ENCODE results near the gene DYNC2I2.
"Not testable (repeated sequence)": the region's sequence is repeated elsewhere in the genome, so short reads cannot be mapped to it uniquely, and the experiment has no call there.

Gene DYNC2I2

GRCh38 chr9:128656416-128657343 is at the start of gene DYNC2I2:
Gene DYNC2I2, minus strand, starts transcription at chr9:128656847. Its CDS starts 121 bp downstream, at chr9:128656726.
- peak; percentile 92 for DNase-seq

GRCh38 chr9:128706045-128706444 is 49.4 kb upstream of the DYNC2I2 start:
- no peak for DNase-seq

DNA sequence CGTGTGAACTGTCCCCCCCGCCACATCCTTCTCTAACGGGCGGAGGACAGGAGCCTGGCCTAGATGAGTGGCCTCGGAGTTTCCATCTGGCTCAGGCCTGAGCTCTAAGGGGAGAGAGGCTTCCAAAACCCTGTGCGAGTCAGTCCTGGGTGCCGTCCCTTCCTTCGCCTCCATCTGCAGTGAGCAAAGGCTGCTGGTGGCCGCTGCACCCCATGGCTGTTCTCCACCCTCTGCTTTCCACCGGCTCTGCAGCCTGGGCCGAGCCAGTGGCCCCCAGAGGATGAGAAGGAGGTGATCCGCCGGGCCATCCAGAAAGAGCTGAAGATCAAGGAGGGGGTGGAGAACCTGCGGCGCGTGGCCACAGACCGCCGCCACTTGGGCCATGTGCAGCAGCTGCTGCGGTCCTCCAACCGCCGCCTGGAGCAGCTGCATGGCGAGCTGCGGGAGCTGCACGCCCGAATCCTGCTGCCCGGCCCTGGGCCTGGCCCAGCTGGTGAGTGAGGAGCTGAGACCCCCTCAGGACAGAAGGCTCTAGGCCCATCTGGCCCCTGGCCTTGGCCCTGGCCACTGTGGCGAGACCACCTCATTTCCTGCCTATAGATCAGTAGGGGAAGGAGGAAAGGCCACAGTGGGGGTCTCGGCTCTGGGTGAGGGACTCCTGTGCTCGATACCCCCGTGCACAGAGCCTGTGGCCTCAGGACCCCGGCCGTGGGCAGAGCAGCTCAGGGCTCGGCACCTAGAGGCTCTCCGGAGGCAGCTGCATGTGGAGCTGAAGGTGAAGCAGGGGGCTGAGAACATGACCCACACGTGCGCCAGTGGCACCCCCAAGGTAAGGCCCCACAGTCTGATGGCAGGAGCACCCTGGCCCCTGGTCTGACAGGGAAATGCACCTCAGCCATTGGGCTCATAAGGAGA is 48.7 kb upstream of the DYNC2I2 start:
- DNase-seq: no peak

GRCh38 chr9:128704356-128704670 is 47.7 kb upstream of the DYNC2I2 start:
- DNase-seq: no peak

GRCh38 chr9:128703616-128704355 is 47.1 kb upstream of the DYNC2I2 start:
- no peak for DNase-seq

- peak; percentile 30 for DNase-seq
These were observed 46.4 kb upstream of the DYNC2I2 start for GRCh38 chr9:128702949-128703615.

DNA sequence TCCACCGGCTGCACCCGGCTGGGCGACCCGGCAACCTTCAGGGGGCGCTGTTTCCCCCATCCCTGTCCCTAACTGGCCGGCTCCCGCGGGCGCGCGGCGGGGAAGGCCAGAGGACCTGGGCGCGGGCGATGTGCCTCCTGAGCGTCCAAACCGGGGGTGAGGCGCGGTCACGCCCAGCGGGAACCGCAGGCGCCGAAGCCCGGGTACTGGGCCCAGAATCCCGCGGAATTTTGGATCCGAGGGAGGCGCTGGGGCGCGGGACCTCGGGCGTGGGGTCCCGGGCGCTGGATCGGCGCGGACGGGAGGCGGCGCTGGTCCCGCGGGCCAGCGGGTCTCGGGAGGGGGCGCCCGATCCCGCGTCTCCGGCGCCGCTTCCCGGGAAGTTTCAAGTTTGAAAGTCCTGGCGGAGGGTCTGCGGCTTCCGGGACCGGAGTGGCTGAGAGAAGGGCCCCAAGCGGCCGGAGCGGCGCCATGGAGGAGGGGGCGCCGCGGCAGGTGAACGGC is 45.9 kb upstream of the DYNC2I2 start, which contains the start of gene PKN3:
TSS of gene PKN3 (plus strand) at position 59 of the 504 bp plus-strand sequence. CDS start at position 472, 413 bp downstream.
- peak; percentile 79 for DNase-seq

DNA sequence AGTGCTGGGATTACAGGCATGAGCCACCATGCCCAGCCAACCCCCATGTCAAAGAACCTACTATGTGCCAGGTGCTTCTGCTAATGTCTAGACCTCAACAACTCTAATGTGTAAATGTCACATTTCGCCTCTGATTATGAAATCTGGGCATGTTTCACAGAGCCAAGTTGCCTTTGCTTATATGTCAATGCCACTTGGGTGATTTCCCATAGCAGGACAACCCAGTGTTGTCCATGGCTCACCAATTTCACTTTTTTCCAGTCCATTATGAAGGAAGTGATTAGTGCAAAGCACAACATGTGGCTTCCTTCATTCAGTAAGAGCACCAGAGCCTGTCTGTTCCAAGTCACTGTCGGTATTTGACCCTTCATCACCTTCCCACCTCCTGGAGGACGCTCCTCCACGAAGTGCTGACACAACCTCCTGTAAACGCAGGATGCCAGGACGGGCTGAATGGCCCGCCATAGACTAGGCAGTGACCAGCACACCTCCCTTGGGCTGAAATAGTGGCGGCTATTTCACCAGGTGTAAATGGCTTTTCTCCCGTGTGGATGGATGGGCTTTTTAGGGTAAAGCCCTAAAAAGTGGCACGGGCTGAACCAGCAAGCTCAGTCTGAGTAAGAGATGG is 44.7 kb upstream of the DYNC2I2 start:
- no peak for DNase-seq

DNA sequence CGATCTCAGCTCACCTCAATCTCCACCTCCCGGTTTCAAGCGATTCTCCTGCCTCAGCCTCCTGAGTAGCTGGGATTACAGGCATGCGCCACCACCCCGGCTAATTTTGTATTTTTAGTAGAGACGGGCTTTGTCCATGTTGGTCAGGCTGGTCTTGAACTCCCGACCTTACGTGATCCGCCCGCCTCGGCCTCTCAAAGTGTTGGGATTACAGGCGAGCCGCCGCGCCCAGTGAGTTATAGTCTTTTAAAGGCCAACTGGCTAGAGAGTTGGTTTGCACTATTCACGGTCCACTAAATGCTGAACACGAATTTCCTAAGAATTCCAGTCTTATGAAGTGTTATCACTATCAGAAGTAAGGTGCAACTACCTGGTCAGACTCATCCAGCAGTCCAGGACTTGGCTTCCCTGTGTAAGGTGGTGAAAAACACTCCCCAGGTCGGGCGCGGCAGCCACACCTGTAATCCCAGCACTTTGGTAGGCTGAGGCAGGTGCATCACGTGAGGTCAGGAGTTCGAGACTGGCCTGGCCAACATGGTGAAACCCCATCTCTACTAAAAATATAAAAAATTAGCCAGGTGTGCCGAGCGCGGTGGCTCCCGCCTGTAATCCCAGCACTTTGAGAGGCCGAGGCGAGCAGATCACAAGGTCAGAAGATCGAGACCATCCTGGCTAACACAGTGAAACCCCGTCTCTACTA is 42.6 kb upstream of the DYNC2I2 start:
- not testable (repeated sequence) for DNase-seq

DNA sequence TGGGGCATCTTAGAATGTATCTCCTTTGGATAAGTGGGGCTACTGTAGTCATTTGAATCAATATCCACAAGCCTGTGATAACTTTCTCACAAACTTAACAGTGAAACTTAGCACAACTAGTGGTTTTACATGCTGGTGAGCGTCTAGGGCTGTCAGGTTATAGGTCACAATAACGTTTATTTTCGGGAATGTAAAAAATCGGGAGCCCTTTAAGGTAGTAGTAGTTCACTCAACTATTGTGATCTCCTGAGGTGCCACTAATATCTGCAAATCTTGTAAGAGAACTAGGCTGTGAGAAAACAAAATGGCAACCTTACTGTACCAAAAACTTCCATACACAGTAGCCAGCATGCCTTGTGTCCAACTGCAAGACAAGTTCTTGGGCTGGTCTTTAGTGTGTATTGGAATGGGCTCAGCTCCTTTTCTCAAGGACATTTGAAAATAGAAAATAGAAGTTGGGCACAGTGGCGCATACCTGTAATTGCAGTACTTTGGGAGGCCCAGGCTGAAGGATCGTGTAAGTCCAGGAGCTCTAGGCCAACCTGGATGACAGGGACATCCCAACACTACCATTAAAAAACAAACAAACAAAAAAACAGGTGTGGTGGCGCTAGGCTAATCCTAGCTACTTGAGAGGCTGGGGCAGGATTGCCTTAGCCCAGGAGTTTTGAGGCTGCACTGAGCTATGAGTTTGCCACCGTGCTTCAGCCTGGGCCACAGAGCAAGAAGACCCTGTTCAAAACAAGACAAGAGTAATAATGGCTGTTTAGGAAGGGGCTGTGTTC is 40.5 kb upstream of the DYNC2I2 start:
- no peak for DNase-seq

DNA sequence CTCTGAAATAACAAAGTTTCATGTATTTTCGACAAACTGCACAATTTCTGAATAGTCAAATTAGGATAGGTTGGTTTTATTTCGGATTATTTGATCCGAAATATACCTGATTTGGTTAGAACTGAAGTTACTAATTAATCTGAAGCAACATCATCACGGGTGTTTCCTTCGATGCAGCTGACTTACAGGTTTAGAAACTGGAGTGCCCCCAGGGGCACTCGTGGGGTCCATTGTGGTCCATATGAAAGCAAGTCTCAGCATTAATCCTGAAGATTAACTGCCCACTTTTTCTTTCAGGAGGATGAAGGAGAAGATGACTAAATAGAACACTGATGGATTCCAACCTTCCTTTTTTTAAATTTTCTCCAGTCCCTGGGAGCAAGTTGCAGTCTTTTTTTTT is 37.7 kb upstream of the DYNC2I2 start:
- no peak for DNase-seq

DNA sequence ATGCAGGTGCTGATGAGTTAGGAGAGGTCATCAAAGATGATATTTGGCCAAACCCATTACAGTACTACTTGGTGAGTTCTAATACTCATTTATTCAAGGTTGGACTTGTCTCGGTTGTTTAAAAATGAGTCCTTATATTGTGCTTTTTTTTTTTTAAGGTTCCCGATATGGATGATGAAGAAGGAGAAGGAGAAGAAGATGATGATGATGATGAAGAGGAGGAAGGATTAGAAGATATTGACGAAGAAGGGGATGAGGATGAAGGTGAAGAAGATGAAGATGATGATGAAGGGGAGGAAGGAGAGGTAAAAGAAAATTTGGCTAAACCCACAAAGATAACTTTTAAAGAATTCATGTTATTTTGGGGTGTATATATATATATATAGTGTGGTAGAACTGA is 37.1 kb upstream of the DYNC2I2 start:
- not testable (repeated sequence) for DNase-seq

DNA sequence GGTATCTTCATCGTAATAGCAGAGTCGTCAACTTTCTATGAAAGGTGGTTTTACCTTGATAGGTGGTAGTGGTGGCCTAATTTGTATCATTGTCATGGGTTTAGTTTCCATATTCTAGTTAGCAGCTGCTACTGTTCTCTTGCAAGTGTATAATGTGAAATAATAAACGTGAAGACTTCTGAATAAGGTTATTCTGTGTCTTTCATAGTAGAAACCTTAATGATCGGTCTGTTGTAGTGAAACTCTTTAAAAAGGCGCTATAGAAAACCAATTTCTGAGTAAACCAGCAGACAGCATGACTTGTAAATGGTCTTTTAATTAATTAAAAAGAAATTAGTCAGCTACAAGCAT is 34.0 kb upstream of the DYNC2I2 start:
- no peak for DNase-seq

DNA sequence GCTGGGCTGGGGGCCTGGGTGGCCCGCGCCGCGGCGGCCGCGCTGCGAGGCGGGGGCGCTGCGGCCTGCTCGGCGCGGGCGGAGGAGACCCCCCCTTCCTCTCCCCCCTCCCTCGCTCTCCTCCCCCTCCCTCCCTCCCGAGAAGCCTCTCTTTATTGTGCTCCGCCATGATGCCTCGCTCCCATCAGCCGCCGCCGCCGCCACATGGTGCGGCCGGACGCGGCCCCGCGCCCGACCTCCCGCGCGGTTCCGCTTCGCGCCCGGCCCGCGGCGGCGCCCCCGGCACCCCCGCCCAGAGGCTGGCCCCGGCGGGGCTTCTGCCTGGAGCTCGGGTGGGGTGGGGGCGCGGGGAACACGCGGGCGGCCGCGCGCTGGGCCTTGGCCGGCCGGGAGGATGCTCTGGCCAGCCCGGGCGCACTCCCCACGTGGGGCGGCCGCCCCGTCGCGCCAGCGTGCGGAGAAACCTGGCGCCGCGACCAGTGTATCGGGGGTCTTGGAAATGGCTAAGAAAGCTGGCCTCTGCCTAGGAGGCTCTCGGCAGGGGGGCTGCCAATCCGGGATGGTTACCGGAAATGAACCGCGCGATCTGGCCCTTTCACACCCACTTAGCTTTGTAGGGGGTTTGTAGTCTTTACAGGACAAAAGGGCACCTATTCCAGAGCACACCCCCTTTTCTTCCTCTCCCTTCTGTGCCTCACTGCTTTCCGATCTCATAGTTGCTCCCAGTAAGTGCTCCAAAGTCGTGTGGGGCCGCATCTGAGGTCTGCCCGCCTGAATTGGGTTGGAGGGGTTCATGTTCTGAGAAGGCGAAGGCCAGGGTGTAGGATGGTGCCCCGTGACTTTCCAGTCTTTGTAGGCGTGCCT is 33.4 kb upstream of the DYNC2I2 start:
- DNase-seq: peak; percentile 63

DNA sequence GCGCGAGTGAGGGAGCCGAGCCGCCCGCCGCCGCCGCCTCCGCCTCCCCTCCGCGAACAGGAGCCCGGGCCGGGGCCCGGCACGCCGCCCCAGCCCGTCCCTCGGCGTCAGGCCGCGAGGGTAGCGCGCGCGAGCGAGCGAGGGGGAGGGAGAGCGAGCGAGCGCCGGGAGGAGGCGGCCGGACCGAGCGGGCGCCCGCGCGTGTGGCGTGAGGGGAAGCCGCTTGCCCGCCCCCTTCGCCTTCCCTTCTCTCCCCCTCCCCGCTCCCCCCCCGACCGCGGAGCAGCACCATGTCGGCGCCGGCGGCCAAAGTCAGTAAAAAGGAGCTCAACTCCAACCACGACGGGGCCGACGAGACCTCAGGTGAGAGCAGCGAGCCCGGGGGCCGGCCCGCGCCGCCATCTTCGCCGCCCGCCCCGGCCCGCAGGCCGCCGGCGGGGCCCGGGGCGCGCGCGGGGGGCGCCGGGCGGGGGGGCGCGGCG is 32.7 kb upstream of the DYNC2I2 start:
- DNase-seq: no peak

- peak; percentile 94 for DNase-seq
These were observed 32.0 kb upstream of the DYNC2I2 start, which contains the start of gene SET for GRCh38 chr9:128688501-128689292. Gene SET, plus strand, starts transcription at chr9:128689222. Its CDS starts 361 bp downstream, at chr9:128689583.

DNA sequence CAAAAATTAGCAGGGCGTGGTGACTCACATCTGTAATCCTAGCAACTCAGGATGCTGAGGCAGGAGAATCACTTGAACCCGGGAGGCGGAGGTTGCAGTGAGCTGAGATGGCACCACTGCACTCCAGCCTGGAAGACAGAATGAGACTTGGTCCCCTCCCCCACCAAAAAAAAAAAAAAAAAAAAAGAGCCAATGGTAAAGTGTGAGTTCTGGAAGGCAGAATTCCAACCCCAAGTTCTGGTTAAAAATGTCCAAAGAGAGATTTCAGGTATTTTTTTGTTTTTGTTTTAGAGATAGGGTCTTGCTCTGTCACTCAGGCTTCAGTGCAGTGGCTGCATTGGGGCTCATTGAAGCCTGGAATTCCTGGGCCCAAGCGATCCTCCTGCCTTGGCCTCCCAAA is 30.8 kb upstream of the DYNC2I2 start:
- DNase-seq: no peak
